BE2C (cell line): ENCODE data around the gene TRIM2.

ENCODE experiments used
- DNase-seq: peaks from one replicate; pipeline ENCODE4 v3.0.0-alpha.2; 2020
- H3K27me3 ChIP-seq: fragments of 250-450 bp; sonication (Bioruptor Pico); 2 replicates; pipeline ENCODE4 v1.5.1; 2020; ENCODE audit warnings: mild to moderate bottlenecking
- H3K36me3 ChIP-seq: fragments of 250-450 bp; sonication (Bioruptor Pico); 2 replicates; pipeline ENCODE4 v1.5.1; 2020; ENCODE audit warnings: mild to moderate bottlenecking
- H3K4me1 ChIP-seq: fragments of 250-450 bp; sonication (Bioruptor Pico); 2 replicates; pipeline ENCODE4 v1.5.1; 2020
- H3K4me3 ChIP-seq: 2 replicates; pipeline ENCODE4 v1.5.1; 2011; ENCODE audit warnings: low read depth, low read length
- H3K9me3 ChIP-seq: fragments of 250-450 bp; sonication (Bioruptor Pico); 2 replicates; pipeline ENCODE4 v1.5.1; 2020
- CTCF ChIP-seq: IDR thresholded peaks from 2 replicates; pipeline ENCODE4 v1.5.1; 2012; ENCODE audit warnings: mild to moderate bottlenecking, low read depth, low read length

Gene TRIM2

DNA sequence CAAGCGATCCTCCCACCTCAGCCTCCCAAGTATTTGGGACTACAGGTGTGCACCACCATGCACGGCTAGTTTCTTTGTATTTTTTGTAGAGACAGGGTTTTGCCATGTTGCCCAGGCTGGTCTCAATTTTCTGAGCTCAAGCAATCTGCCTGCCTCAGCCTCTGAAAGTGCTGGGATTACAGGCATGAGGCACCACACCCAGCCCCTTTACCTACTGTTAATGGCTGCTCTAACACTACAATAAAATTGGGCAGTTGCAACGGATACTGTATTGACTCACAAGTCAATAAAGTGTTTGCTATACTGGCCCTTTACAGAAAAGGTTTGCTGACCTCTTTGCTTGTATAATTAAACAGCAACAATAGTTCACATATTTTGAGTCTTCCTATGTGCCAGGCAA, 41.5 kb downstream of the TRIM2 start:
- Histone ChIP-seq H3K36me3 (no peaks in the 10 kb centered on the region), H3K9me3 (no peaks in the 10 kb centered on the region), H3K27me3 (no peaks in the 10 kb centered on the region), H3K4me1 (peaks cover 7% of the 10 kb centered on the region), H3K4me3 (no peak overlapping the region)
- no peak for TF ChIP-seq CTCF
- DNase-seq: no peak

- Histone ChIP-seq H3K4me3 (no peak overlapping the region), H3K36me3 (no peaks in the 10 kb centered on the region), H3K9me3 (no peaks in the 10 kb centered on the region), H3K27me3 (no peaks in the 10 kb centered on the region), H3K4me1 (peaks cover 7% of the 10 kb centered on the region)
- TF ChIP-seq CTCF: no peak
- no peak for DNase-seq
Measured at GRCh38 chr4:153246446-153247115, 42.3 kb downstream of the TRIM2 start.

DNA sequence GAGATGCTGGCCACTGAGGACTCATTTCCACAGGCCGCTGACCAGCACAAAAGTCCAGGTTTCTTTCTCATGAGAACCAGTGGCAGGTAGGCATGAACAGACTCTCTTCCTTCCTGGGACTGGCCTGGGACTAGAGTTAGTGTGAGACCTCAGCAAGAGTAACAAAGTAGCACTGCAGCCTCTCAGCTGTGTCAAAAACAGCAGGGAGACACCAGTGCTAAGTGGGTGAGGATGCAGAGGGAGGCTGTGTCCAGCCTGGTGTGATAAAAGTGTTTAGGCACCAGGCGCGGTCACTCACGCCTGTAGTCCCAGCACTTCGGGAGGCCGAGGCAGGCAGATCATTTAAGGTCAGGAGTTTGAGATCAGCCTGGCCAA, 42.9 kb downstream of the TRIM2 start:
- no peak for DNase-seq
- Histone ChIP-seq H3K4me1 (peaks cover 7% of the 10 kb centered on the region), H3K36me3 (no peaks in the 10 kb centered on the region), H3K4me3 (no peak overlapping the region), H3K9me3 (no peaks in the 10 kb centered on the region), H3K27me3 (no peaks in the 10 kb centered on the region)
- no peak for TF ChIP-seq CTCF

DNA sequence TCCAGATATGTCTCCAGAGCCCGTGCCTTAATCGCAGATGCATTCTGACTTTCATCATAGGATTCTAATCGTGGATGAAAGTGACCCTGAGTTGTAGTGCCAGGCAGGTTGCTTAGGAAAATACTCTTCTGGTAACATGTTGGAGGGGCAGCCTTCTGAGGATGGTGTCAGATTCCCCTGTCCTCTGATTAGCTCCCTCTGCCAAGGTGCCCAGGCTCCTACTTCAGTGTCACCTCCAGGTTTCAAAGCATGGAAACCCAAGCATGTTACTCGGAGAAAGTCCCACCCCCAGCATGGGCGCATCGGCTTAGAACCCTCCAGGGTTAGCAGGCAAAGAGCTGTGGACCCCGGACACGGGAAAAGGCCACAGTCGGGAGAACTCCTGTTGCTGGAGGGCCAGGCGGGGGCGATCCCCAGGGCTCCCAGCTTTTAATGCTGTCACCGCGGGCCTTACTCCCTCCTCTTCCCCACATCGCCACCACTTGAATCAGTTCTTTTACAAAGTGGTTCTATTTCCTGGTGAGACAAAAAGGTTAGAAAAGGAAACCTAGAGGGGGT, 44.5 kb downstream of the TRIM2 start:
- Histone ChIP-seq H3K4me3 (peak overlapping the region; percentile 71), H3K27me3 (no peaks in the 10 kb centered on the region), H3K36me3 (no peaks in the 10 kb centered on the region), H3K9me3 (no peaks in the 10 kb centered on the region), H3K4me1 (peaks cover 7% of the 10 kb centered on the region)
- DNase-seq: no peak
- no peak for TF ChIP-seq CTCF

GRCh38 chr4:153249199-153250041, 45.2 kb downstream of the TRIM2 start:
- TF ChIP-seq CTCF: no peak
- H3K4me3 ChIP-seq: peak overlapping the region; percentile 71
- no peaks in the 10 kb centered on the region for H3K9me3 ChIP-seq
- peak; percentile 93 for DNase-seq
- no peaks in the 10 kb centered on the region for H3K36me3 ChIP-seq
- peaks cover 7% of the 10 kb centered on the region for H3K4me1 ChIP-seq
- H3K27me3 ChIP-seq: no peaks in the 10 kb centered on the region

DNA sequence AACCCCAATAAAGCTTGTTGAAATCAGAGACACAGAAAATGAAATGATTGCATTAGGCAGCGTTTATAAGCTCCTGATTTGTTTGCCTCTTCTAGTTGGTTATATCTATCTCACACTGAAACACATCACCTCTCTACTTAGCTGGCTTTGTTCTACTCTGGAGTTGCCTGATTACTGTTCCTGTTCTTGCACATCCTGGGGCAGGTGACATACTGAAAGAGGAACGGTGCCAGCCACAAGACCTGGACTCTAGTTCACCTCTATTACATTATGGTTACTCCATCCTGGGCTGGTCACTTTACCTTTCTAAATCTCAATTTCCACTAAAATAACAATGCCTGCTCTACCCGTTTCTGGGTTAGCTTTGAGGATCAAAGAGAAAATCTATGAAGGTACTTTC, 47.9 kb downstream of the TRIM2 start:
- H3K36me3 ChIP-seq: no peaks in the 10 kb centered on the region
- peaks cover 11% of the 10 kb centered on the region for H3K4me1 ChIP-seq
- TF ChIP-seq CTCF: no peak
- DNase-seq: no peak
- no peak overlapping the region for H3K4me3 ChIP-seq
- H3K9me3 ChIP-seq: no peaks in the 10 kb centered on the region
- no peaks in the 10 kb centered on the region for H3K27me3 ChIP-seq
